Fibroblast of the aortic adventitia (primary cell): ENCODE data around the gene INSL3. TPM values are rescaled to one million over a fixed set of nuclear protein-coding genes. Genes with fewer than 3 reads are reported as not detected.

ENCODE experiments used
- DNase-seq: peaks from one replicate; pipeline ENCODE4 v3.0.0-alpha.2; 2010; ENCODE audit warnings: low read depth
- H3K4me3 ChIP-seq: 2 replicates; pipeline ENCODE4 v1.5.1; 2011; ENCODE audit warnings: low read depth, mild to moderate bottlenecking, control low read depth, low read length, moderate library complexity
- total RNA-seq: library from RNA; depleted of rRNA; stranded (reverse); fragments of >200 nt; gene quantifications from 2 replicates; pipeline ENCODE4 v1.2.3, GENCODE V29; 2012; ENCODE audit warnings: low replicate concordance
- TF ChIP-seq, protein P1 (sequence below): IDR thresholded peaks from 2 replicates; pipeline ENCODE4 v1.5.1; 2011; ENCODE audit warnings: mild to moderate bottlenecking, low read length, control low read depth, inconsistent platforms; ENCODE audit not compliant: insufficient read depth

Gene INSL3
- total RNA-seq, 1 donor, result not detected

DNA sequence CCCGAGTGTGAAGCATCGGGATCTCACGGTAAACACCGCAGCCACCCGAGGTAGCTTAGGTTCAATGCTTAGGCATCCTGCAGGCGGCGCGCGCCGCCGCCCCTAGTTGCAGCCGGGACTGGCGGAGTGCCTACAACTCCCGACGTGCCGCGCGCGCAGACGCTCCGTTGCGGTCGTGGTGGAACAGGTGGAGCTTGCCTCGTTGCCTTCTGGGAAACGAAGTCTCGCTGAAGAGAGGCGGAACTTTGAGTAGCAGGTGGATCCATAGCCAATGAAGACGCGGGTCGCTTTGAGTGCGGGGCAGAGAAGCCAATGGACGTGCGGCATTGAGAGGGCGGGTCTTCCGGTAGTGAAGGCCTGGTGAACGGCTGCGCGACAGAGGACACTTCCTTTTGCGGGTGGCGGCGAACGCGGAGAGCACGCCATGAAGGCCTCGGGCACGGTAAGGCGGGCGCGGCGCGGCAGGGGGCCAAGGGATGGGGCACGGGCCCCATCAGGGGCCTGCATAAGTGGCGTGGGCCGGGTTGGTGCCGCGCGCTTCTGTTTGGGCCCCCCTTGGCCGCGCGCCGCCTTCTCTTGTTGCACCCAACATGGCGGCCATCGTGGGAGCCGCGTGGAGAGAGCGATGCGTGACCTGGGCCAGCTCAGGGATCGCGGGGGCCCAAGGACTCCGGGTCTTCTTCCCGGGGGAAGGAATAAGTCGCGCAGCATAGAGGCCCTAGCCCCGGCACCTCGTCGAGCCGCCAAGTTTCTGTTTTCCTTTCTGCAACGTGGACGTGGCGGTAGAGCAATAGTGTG lies 38.4 kb upstream of the INSL3 start, which contains the start of gene RPL18A:
Gene RPL18A (plus strand): TSS at position 378 of the 798 bp plus-strand sequence. CDS start 47 bp downstream, at position 425.
- peak; percentile 100 for DNase-seq
- peak within 1 kb of the TSS; percentile 95 for H3K4me3 ChIP-seq
- TF ChIP-seq, protein P1, sequence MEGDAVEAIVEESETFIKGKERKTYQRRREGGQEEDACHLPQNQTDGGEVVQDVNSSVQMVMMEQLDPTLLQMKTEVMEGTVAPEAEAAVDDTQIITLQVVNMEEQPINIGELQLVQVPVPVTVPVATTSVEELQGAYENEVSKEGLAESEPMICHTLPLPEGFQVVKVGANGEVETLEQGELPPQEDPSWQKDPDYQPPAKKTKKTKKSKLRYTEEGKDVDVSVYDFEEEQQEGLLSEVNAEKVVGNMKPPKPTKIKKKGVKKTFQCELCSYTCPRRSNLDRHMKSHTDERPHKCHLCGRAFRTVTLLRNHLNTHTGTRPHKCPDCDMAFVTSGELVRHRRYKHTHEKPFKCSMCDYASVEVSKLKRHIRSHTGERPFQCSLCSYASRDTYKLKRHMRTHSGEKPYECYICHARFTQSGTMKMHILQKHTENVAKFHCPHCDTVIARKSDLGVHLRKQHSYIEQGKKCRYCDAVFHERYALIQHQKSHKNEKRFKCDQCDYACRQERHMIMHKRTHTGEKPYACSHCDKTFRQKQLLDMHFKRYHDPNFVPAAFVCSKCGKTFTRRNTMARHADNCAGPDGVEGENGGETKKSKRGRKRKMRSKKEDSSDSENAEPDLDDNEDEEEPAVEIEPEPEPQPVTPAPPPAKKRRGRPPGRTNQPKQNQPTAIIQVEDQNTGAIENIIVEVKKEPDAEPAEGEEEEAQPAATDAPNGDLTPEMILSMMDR, result peak; percentile 84

DNA sequence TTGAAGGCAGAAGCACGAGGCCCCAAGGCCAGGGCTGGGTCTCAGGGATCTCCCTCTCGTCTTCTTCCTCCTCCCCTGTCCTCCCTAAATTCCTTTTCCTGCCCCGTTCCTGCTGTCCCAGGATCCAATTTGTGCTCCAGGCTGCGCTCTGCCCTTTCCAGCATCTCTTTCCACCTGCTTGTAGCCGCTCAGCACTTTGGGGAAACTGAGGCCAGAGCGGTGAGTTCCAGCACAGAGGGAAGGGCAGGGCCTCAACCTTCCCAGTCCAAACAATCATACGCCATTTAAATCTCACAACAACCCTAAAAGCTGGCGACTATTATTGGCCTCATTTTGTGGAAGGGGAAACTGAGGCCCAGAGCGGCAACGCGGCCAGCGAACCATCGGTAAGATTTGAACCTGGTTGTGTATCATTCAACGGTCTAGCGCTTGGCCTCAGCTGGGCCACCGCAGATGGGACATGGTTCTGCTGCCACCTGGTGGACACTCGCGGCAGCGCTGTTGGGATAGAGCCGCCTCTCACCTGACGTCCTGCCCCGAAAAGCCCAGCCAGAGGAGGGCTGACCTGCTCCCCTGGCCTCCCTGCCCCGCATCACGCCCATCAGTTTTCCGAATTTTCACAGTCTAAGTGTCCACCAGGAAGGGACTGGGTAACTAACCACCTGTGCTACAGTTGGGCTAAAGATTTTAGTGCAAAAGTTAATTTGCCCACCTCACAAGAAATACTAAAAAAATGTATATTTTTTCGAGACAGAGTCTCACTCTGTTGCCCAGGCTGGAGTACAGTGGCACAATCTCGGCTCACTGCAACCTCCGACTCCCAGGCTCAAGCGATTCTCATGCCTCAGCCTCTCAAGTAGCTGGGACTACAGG lies 34.2 kb upstream of the INSL3 start:
- H3K4me3 ChIP-seq, result no peak overlapping the region
- DNase-seq, result peak; percentile 66
- TF ChIP-seq, protein P1, result peak; percentile 98

DNA sequence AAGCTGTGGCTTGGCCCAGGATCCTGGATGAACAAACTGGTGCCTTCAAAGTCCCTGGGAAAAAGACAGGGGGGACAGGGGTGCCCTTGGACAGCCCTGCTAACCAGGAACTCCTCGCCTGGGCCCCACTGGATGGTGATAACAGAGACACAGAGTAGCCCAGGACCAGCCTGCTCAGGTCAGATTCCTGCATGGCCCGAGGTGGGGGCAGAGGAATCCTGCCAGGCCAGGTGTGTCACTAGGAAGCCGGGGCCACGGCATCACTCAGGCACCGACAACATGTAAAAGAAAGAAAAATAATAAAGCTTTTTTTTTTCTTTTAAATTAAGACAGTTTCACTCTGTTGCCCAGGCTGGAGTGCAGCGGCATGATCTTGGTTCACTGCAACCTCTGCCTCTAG lies 32.7 kb upstream of the INSL3 start:
- DNase-seq, result no peak
- TF ChIP-seq, protein P1, result no peak
- H3K4me3 ChIP-seq, result no peak overlapping the region

DNA sequence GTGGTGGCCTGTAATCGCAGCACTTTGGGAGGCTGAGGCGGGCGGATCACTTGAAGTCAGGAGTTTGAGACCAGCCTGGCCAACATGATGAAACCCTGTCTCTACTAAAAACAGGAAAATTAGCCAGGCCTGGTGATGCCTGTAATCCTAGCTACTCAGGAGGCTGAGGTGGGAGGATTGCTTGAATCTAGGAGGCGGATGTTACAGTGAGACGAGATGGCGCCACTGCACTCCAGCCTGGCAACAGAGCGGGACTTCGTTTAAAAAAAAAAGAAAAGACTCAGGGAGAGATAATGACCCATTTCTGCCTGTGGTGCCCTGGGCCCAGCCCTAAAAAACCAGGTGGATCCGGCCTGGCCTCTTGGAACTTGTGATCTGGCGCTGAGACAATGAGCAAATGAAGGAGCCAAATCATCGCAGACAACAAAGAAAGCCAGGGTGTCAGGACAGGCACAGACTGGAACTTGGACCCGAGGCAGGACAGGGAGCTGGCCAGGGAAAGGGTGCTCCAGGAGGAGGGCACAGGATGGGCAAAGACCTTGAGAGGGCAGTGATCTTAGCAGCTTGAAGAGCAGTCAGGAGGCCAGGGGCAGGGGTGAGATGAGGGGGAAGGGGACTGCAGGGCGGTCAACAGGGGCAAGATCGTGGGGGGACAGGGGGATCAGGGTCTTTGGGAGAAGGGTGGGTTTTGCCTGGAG lies 27.4 kb upstream of the INSL3 start:
- TF ChIP-seq, protein P1, result no peak
- H3K4me3 ChIP-seq, result no peak overlapping the region
- DNase-seq, result no peak

DNA sequence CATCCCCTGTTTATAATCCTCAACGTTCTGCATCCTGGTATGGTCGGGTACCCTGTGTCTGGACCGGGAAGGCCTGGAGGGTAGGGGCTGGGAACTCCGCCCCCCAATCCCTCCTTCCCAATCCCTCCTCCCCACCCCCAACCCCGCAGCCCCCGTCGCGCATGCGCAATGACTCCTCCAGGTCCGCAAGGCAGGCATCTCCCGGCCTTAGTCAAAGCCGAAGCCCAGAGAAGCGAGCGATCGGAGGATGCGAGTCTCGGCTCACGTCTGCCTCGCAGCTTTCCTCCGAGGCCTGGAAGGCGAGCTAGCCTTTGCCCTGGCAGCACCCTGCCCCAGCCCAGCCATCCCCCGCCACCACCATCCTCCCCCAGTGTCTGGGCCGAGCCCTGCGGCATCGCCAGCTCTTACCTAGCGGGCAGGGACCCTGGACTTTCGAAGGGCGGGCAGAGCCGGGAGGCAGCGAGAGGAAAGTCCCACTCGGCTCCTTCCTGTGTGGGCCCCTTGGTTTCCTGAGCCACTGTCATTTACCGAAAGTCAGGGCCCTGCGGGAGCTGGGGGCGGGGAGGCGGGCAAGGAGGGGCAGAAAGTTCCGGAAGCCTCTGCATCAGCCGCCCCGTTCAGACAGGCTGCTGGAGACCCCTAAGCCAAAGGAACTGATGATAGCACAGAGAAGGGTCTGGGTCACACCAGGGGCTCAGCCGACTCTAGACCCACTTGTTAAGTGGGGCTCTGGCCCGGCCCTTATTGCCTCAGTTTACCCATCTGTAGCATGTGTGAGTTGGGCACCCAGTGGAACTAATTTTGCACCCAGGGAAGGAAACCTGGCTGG lies 26.4 kb upstream of the INSL3 start, which contains the start of gene JAK3:
Gene JAK3 (minus strand): TSS at position 445 of the 829 bp plus-strand sequence. CDS start 3,565 bp downstream, outside the sequence.
- H3K4me3 ChIP-seq, result peak within 1 kb of the TSS; percentile 56
- TF ChIP-seq, protein P1, result no peak
- peak; percentile 64 for DNase-seq
